Glomerular visceral epithelial cell (primary cell): Measurements from ENCODE around the gene AGK.

ENCODE experiments used
- DNase-seq: peaks from one replicate; pipeline ENCODE4 v3.0.0-alpha.2; 2016; ENCODE audit errors: extremely low spot score

AGK gene

GRCh38 chr7:141704741-141705140 lies 153.5 kb downstream of the AGK start:
- DNase-seq, result no peak
